HEK293 (cell line): ENCODE measurements around the gene LZTR1.

Experiments used
- HOXA7 ChIP-seq: sonication (generic); formaldehyde crosslinking; IDR thresholded peaks from 2 replicates; pipeline ENCODE4 v1.8.1; 2022; ENCODE audit warnings: missing genetic modification reagents, borderline replicate concordance
- HOXC10 ChIP-seq: sonication (generic); formaldehyde crosslinking; IDR thresholded peaks from 2 replicates; pipeline ENCODE4 v1.8.1; 2023; ENCODE audit warnings: mild to moderate bottlenecking, missing genetic modification reagents
- HOXD13 ChIP-seq: sonication (generic); formaldehyde crosslinking; IDR thresholded peaks from 2 replicates; pipeline ENCODE4 v1.8.0; 2022; ENCODE audit warnings: missing genetic modification reagents, borderline replicate concordance
- KLF16 ChIP-seq: fragments of 450-650 bp; formaldehyde crosslinking; IDR thresholded peaks from 2 replicates; pipeline ENCODE4 v1.5.1; 2017; ENCODE audit warnings: missing biosample characterization, missing genetic modification characterization
- KLF7 ChIP-seq: fragments of 450-650 bp; formaldehyde crosslinking; IDR thresholded peaks from 2 replicates; pipeline ENCODE4 v1.5.1; 2016; ENCODE audit warnings: missing biosample characterization, missing genetic modification characterization, borderline replicate concordance
- KLF8 ChIP-seq: fragments of 450-650 bp; formaldehyde crosslinking; IDR thresholded peaks from 2 replicates; pipeline ENCODE4 v1.5.1; 2016; ENCODE audit warnings: missing biosample characterization, missing genetic modification characterization
- MYNN ChIP-seq: fragments of 450-650 bp; formaldehyde crosslinking; IDR thresholded peaks from 2 replicates; pipeline ENCODE4 v1.5.1; 2016; ENCODE audit warnings: missing biosample characterization, missing genetic modification characterization, borderline replicate concordance
- SP2 ChIP-seq: fragments of 450-650 bp; formaldehyde crosslinking; IDR thresholded peaks from 2 replicates; pipeline ENCODE4 v1.5.1; 2016; ENCODE audit warnings: missing biosample characterization, missing genetic modification characterization
- WT1 ChIP-seq: fragments of 450-650 bp; formaldehyde crosslinking; IDR thresholded peaks from 2 replicates; pipeline ENCODE4 v1.5.1; 2016; ENCODE audit warnings: missing biosample characterization, missing genetic modification characterization
- ZNF114 ChIP-seq: fragments of 450-650 bp; formaldehyde crosslinking; IDR thresholded peaks from 2 replicates; pipeline ENCODE4 v1.5.0; 2017; ENCODE audit warnings: missing biosample characterization, missing genetic modification characterization
- ZNF121 ChIP-seq: fragments of 450-650 bp; formaldehyde crosslinking; IDR thresholded peaks from 2 replicates; pipeline ENCODE4 v1.5.1; 2016; ENCODE audit warnings: missing biosample characterization, missing genetic modification characterization
- ZNF146 ChIP-seq: fragments of 450-650 bp; formaldehyde crosslinking; IDR thresholded peaks from 2 replicates; pipeline ENCODE4 v1.5.1; 2016; ENCODE audit warnings: missing biosample characterization, missing genetic modification characterization
- ZNF148 ChIP-seq: fragments of 450-650 bp; formaldehyde crosslinking; IDR thresholded peaks from 2 replicates; pipeline ENCODE4 v1.5.0; 2017; ENCODE audit warnings: missing biosample characterization, missing genetic modification characterization, borderline replicate concordance
- ZNF202 ChIP-seq: fragments of 450-650 bp; formaldehyde crosslinking; IDR thresholded peaks from 2 replicates; pipeline ENCODE4 v1.5.1; 2016; ENCODE audit warnings: missing biosample characterization, missing genetic modification characterization, borderline replicate concordance
- ZNF221 ChIP-seq: fragments of 450-650 bp; formaldehyde crosslinking; IDR thresholded peaks from 2 replicates; pipeline ENCODE4 v1.5.1; 2017; ENCODE audit warnings: missing biosample characterization, missing genetic modification characterization, borderline replicate concordance
- ZNF266 ChIP-seq: fragments of 450-650 bp; formaldehyde crosslinking; IDR thresholded peaks from 2 replicates; pipeline ENCODE4 v1.5.1; 2016; ENCODE audit warnings: missing biosample characterization, missing genetic modification characterization, low read depth
- ZNF280D ChIP-seq: fragments of 450-650 bp; formaldehyde crosslinking; IDR thresholded peaks from 2 replicates; pipeline ENCODE4 v1.5.1; 2016; ENCODE audit warnings: missing biosample characterization, missing genetic modification characterization
- ZNF292 ChIP-seq: fragments of 450-650 bp; formaldehyde crosslinking; IDR thresholded peaks from 2 replicates; pipeline ENCODE4 v1.5.1; 2016; ENCODE audit warnings: low read depth, missing biosample characterization, missing genetic modification characterization, borderline replicate concordance
- ZNF311 ChIP-seq: fragments of 450-650 bp; formaldehyde crosslinking; IDR thresholded peaks from 2 replicates; pipeline ENCODE4 v1.5.1; 2017; ENCODE audit warnings: missing biosample characterization, missing genetic modification characterization, borderline replicate concordance
- ZNF404 ChIP-seq: fragments of 450-650 bp; formaldehyde crosslinking; IDR thresholded peaks from 2 replicates; pipeline ENCODE4 v1.5.1; 2017; ENCODE audit warnings: missing biosample characterization, missing genetic modification characterization
- ZNF433 ChIP-seq: fragments of 450-650 bp; formaldehyde crosslinking; IDR thresholded peaks from 2 replicates; pipeline ENCODE4 v1.5.1; 2016; ENCODE audit warnings: missing biosample characterization, missing genetic modification characterization, low read depth
- ZNF555 ChIP-seq: fragments of 450-650 bp; formaldehyde crosslinking; conservative IDR thresholded peaks from 2 replicates; pipeline ENCODE4 v1.5.1; 2017; ENCODE audit warnings: missing biosample characterization, mild to moderate bottlenecking, missing genetic modification characterization, inconsistent platforms
- ZNF707 ChIP-seq: fragments of 450-650 bp; formaldehyde crosslinking; IDR thresholded peaks from 2 replicates; pipeline ENCODE4 v1.5.1; 2016; ENCODE audit warnings: missing biosample characterization, missing genetic modification characterization
- ZNF747 ChIP-seq: fragments of 450-650 bp; formaldehyde crosslinking; IDR thresholded peaks from 2 replicates; pipeline ENCODE4 v1.5.1; 2016; ENCODE audit warnings: missing biosample characterization, missing genetic modification characterization
- ZNF837 ChIP-seq: fragments of 450-650 bp; formaldehyde crosslinking; IDR thresholded peaks from 2 replicates; pipeline ENCODE4 v1.5.1; 2016; ENCODE audit warnings: missing biosample characterization, missing genetic modification characterization
- ZSCAN4 ChIP-seq: fragments of 450-650 bp; formaldehyde crosslinking; IDR thresholded peaks from 2 replicates; pipeline ENCODE4 v1.5.1; 2017; ENCODE audit warnings: missing biosample characterization, missing genetic modification characterization
- TF ChIP-seq, protein P1 (sequence below): fragments of 450-650 bp; IDR thresholded peaks from 2 replicates; pipeline ENCODE4 v1.5.1; 2018; ENCODE audit warnings: missing biosample characterization, mild to moderate bottlenecking, missing genetic modification characterization
- TF ChIP-seq, protein P2 (sequence below): fragments of 450-650 bp; formaldehyde crosslinking; IDR thresholded peaks from 2 replicates; pipeline ENCODE4 v1.5.1; 2016; ENCODE audit warnings: missing biosample characterization, missing genetic modification characterization
- TF ChIP-seq, protein P3 (sequence below): fragments of 450-650 bp; formaldehyde crosslinking; IDR thresholded peaks from 2 replicates; pipeline ENCODE4 v1.5.1; 2017; ENCODE audit warnings: missing biosample characterization, missing genetic modification characterization

The LZTR1 gene

DNA sequence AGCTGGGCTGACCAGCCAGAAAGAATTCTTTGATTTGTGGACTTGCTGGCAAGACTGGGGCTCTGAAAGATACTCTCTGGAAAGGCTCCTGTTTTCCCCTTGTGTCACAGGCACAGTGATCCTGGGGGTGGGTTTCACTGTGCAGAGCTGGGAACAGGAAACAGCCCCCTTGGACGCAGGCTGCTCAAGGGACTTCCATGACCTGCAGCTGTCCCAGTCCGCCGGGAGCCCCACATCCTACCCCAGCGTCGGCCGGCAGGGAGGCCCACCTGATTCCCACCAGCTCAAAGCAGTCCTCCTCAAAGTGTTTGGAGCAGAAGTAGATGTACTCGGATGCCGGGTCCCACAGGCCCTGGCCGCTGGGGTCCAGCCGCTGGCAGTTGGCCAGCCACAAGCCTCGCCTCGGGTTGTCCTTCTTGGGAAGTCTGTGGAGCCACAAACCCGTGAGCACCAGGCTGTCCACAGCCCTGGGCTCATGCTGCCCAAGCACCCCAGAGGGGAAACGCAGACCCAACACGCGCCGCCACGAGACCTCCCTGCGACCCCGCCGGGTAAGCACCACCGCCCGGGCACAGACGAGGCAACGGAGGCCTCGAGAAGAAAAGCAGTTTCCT is 19.0 kb downstream of the LZTR1 start (continued):
- TF ChIP-seq HOXD13 (CRISPR knock-in tag) (no peak), MYNN (tag by site-specific recombination) (no peak), ZNF747 (tag by site-specific recombination) (no peak), HOXA7 (CRISPR knock-in tag) (no peak), KLF16 (no peak), KLF7 (tag by site-specific recombination) (0 out of 2 replicates have a peak, but pooled peaks have one; percentile 33), ZNF280D (tag by site-specific recombination) (no peak), KLF8 (no peak), ZNF311 (tag by site-specific recombination) (no peak), ZNF433 (tag by site-specific recombination) (no peak), ZNF292 (tag by site-specific recombination) (no peak), ZNF266 (tag by site-specific recombination) (no peak), SP2 (no peak), ZNF221 (no peak), ZNF202 (tag by site-specific recombination) (no peak), ZSCAN4 (tag by site-specific recombination) (no peak), ZNF555 (tag by site-specific recombination) (no peak), ZNF146 (no peak), ZNF837 (no peak), WT1 (tag by site-specific recombination) (no peak), ZNF707 (tag by site-specific recombination) (no peak), HOXC10 (CRISPR knock-in tag) (no peak), ZNF148 (tag by site-specific recombination) (no peak), ZNF404 (tag by site-specific recombination) (no peak), ZNF121 (tag by site-specific recombination) (no peak), ZNF114 (tag by site-specific recombination) (no peak)
- TF ChIP-seq, protein P1, sequence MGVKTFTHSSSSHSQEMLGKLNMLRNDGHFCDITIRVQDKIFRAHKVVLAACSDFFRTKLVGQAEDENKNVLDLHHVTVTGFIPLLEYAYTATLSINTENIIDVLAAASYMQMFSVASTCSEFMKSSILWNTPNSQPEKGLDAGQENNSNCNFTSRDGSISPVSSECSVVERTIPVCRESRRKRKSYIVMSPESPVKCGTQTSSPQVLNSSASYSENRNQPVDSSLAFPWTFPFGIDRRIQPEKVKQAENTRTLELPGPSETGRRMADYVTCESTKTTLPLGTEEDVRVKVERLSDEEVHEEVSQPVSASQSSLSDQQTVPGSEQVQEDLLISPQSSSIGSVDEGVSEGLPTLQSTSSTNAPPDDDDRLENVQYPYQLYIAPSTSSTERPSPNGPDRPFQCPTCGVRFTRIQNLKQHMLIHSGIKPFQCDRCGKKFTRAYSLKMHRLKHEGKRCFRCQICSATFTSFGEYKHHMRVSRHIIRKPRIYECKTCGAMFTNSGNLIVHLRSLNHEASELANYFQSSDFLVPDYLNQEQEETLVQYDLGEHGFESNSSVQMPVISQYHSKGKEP (tag by site-specific recombination): no peak
- TF ChIP-seq, protein P2, sequence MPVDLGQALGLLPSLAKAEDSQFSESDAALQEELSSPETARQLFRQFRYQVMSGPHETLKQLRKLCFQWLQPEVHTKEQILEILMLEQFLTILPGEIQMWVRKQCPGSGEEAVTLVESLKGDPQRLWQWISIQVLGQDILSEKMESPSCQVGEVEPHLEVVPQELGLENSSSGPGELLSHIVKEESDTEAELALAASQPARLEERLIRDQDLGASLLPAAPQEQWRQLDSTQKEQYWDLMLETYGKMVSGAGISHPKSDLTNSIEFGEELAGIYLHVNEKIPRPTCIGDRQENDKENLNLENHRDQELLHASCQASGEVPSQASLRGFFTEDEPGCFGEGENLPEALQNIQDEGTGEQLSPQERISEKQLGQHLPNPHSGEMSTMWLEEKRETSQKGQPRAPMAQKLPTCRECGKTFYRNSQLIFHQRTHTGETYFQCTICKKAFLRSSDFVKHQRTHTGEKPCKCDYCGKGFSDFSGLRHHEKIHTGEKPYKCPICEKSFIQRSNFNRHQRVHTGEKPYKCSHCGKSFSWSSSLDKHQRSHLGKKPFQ (tag by site-specific recombination): no peak
- TF ChIP-seq, protein P3, sequence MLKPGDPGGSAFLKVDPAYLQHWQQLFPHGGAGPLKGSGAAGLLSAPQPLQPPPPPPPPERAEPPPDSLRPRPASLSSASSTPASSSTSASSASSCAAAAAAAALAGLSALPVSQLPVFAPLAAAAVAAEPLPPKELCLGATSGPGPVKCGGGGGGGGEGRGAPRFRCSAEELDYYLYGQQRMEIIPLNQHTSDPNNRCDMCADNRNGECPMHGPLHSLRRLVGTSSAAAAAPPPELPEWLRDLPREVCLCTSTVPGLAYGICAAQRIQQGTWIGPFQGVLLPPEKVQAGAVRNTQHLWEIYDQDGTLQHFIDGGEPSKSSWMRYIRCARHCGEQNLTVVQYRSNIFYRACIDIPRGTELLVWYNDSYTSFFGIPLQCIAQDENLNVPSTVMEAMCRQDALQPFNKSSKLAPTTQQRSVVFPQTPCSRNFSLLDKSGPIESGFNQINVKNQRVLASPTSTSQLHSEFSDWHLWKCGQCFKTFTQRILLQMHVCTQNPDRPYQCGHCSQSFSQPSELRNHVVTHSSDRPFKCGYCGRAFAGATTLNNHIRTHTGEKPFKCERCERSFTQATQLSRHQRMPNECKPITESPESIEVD (tag by site-specific recombination): no peak
